Germinal center (tissue), 1 donor: ENCODE results near the gene CDYL.

Experiments used
- DNase-seq: peaks from one replicate; pipeline ENCODE4 v3.0.0; 2012; ENCODE audit warnings: mixed read lengths, low spot score

Gene CDYL

GRCh38 chr6:4776131-4776492 lies at the start of gene CDYL:
Gene CDYL, plus strand, starts transcription at chr6:4776404. Its CDS starts 380 bp downstream, at chr6:4776784.
- peak; percentile 95 for DNase-seq

- DNase-seq, result no peak
Measured at GRCh38 chr6:4726645-4727044, 49.6 kb upstream of the CDYL start.

- no peak for DNase-seq
Measured at GRCh38 chr6:4727217-4727616, 49.0 kb upstream of the CDYL start.

GRCh38 chr6:4727671-4728435 lies 48.4 kb upstream of the CDYL start:
- DNase-seq, result no peak

- DNase-seq, result no peak
Measured at GRCh38 chr6:4728436-4728769, 47.8 kb upstream of the CDYL start.

- no peak for DNase-seq
Measured at GRCh38 chr6:4728926-4729325, 47.3 kb upstream of the CDYL start.

- no peak for DNase-seq
Measured at GRCh38 chr6:4731996-4732395, 44.2 kb upstream of the CDYL start.

GRCh38 chr6:4732691-4733315 lies 43.4 kb upstream of the CDYL start:
- no peak for DNase-seq

GRCh38 chr6:4736371-4736873 lies 39.8 kb upstream of the CDYL start:
- no peak for DNase-seq

- DNase-seq, result no peak
Measured at GRCh38 chr6:4740032-4740431, 36.2 kb upstream of the CDYL start.

GRCh38 chr6:4743062-4743461 lies 33.1 kb upstream of the CDYL start:
- DNase-seq, result no peak

GRCh38 chr6:4743926-4744325 lies 32.3 kb upstream of the CDYL start:
- DNase-seq, result no peak

GRCh38 chr6:4747588-4747987 lies 28.6 kb upstream of the CDYL start:
- no peak for DNase-seq

GRCh38 chr6:4751823-4752464 lies 24.3 kb upstream of the CDYL start:
- no peak for DNase-seq

GRCh38 chr6:4756247-4756646 lies 20.0 kb upstream of the CDYL start:
- DNase-seq, result no peak

- no peak for DNase-seq
Measured at GRCh38 chr6:4759997-4760396, 16.2 kb upstream of the CDYL start.

- DNase-seq, result no peak
Measured at GRCh38 chr6:4760773-4761172, 15.4 kb upstream of the CDYL start.

- DNase-seq, result no peak
Measured at GRCh38 chr6:4762294-4762693, 13.9 kb upstream of the CDYL start.

- DNase-seq, result no peak
Measured at GRCh38 chr6:4763921-4764320, 12.3 kb upstream of the CDYL start.

- no peak for DNase-seq
Measured at GRCh38 chr6:4768815-4769214, 7.4 kb upstream of the CDYL start.

GRCh38 chr6:4772750-4773149 lies 3.5 kb upstream of the CDYL start:
- no peak for DNase-seq

- no peak for DNase-seq
Measured at GRCh38 chr6:4773181-4773580, 3.0 kb upstream of the CDYL start.

GRCh38 chr6:4774296-4774695 lies 1.9 kb upstream of the CDYL start:
- DNase-seq, result no peak
